Fibroblast of lung (primary cell): Measurements from ENCODE around the gene LCN6. TPM values are rescaled to one million over a fixed set of nuclear protein-coding genes. Genes with fewer than 3 reads are reported as not detected.
A peak's percentile ranks its signal among the peaks of the same experiment; 100 is the strongest.

Source experiments
- DNase-seq, 2 donors: peaks; one replicate each; pipeline versions ENCODE4 v3.0.0 to v3.0.0-alpha.2; 2010; ENCODE audit warnings: low read depth in 2 of 2
- H2AFZ ChIP-seq: 2 replicates; pipeline ENCODE4 v1.5.1; 2012; ENCODE audit warnings: low read length, control low read depth, inconsistent platforms
- H3K27ac ChIP-seq: 2 replicates; pipeline ENCODE4 v1.5.1; 2011; ENCODE audit warnings: low read length, control low read depth; ENCODE audit not compliant: insufficient read depth
- H3K27me3 ChIP-seq: 2 replicates; pipeline ENCODE4 v1.5.1; 2011; ENCODE audit warnings: mild to moderate bottlenecking, low read length; ENCODE audit not compliant: control insufficient read depth, insufficient read depth
- H3K36me3 ChIP-seq: 2 replicates; pipeline ENCODE4 v1.5.1; 2011; ENCODE audit warnings: low read length; ENCODE audit not compliant: control insufficient read depth, insufficient read depth
- H3K4me1 ChIP-seq: 2 replicates; pipeline ENCODE4 v1.5.1; 2011; ENCODE audit warnings: low read length; ENCODE audit not compliant: control insufficient read depth, insufficient read depth; ENCODE audit errors: extremely low read depth
- H3K4me2 ChIP-seq: 2 replicates; pipeline ENCODE4 v1.5.1; 2011; ENCODE audit warnings: low read length, control low read depth; ENCODE audit not compliant: insufficient read depth; ENCODE audit errors: extremely low read depth
- H3K4me3 ChIP-seq, 4 experiments: fragments of 200-600 bp in 1 of 4; sonication (generic) in 1 of 4; replicated peaks in 1 of 4; 2 replicates each; pipeline ENCODE4 v1.5.1; 2011 to 2016; ENCODE audit warnings: low read length in 4 of 4, low read depth in 3 of 4, mild to moderate bottlenecking in 3 of 4, control low read depth in 2 of 4, inconsistent platforms in 1 of 4, mixed read lengths in 1 of 4; ENCODE audit not compliant: insufficient read depth in 1 of 4; ENCODE audit errors: control extremely low read depth in 1 of 4
- H3K79me2 ChIP-seq: 2 replicates; pipeline ENCODE4 v1.5.1; 2012; ENCODE audit warnings: mild to moderate bottlenecking, low read length, inconsistent platforms; ENCODE audit not compliant: control insufficient read depth, insufficient read depth
- H3K9ac ChIP-seq: 2 replicates; pipeline ENCODE4 v1.5.1; 2011; ENCODE audit warnings: mild to moderate bottlenecking, low read length, control low read depth; ENCODE audit not compliant: insufficient read depth
- H3K9me3 ChIP-seq: 2 replicates; pipeline ENCODE4 v1.5.1; 2012; ENCODE audit warnings: low read depth, low read length; ENCODE audit not compliant: control insufficient read depth, insufficient read depth
- H4K20me1 ChIP-seq: 2 replicates; pipeline ENCODE4 v1.5.1; 2011; ENCODE audit warnings: low read length; ENCODE audit not compliant: control insufficient read depth, insufficient read depth; ENCODE audit errors: extremely low read depth
- CTCF ChIP-seq, 2 donors: IDR thresholded peaks in 1 of 2; conservative IDR thresholded peaks in 1 of 2; 1 replicate in 1 of 2; 2 replicates in 1 of 2; pipeline ENCODE4 v1.5.1; 2011 to 2012; ENCODE audit warnings: low read length in 2 of 2, control low read depth in 1 of 2, inconsistent platforms in 1 of 2, low read depth in 1 of 2, mild to moderate bottlenecking in 1 of 2
- EZH2 ChIP-seq: IDR thresholded peaks from 2 replicates; pipeline ENCODE4 v1.5.1; 2012; ENCODE audit warnings: low read length, control low read depth, mild to moderate bottlenecking; ENCODE audit errors: missing control alignments
- polyA plus RNA-seq, 2 donors: library from polyadenylated mRNA; depleted of rRNA in 1 of 2; stranded (reverse) in 1 of 2; unstranded in 1 of 2; fragments of >200 nt; gene quantifications; 2 replicates each; pipeline ENCODE4 v1.2.1, GENCODE V29; 2011 to 2012; ENCODE audit warnings: missing spikeins in 1 of 2
- total RNA-seq: library from RNA; depleted of rRNA; stranded (reverse); fragments of >200 nt; gene quantifications from 2 replicates; pipeline ENCODE4 v1.2.1, GENCODE V29; 2014

The LCN6 gene
- total and polyA plus RNA-seq, 2 donors (not counting 1 experiment from before 2014, with no cell fraction given) = not detected

GRCh38 chr9:136792321-136793085 is 44.2 kb upstream of the LCN6 start:
- Histone ChIP-seq H3K36me3 (peaks cover 2% of the 10 kb centered on the region), H4K20me1 (no peaks in the 10 kb centered on the region), H3K4me1 (peaks cover 4% of the 10 kb centered on the region), H3K4me3 (peak overlapping the region in 1 of 4 experiments; percentile 90), H3K9me3 (no peaks in the 10 kb centered on the region), H3K27me3 (peaks cover 10% of the 10 kb centered on the region), H2AFZ (no peak overlapping the region), H3K4me2 (peak overlapping the region; percentile 90), H3K9ac (no peak overlapping the region), H3K27ac (no peak overlapping the region), H3K79me2 (peaks cover 4% of the 10 kb centered on the region)
- DNase-seq = no peak
- no peak for TF ChIP-seq EZH2
- no peak for TF ChIP-seq CTCF (conservative IDR thresholded peaks at IDR 0.05 in 1 of 2, IDR thresholded peaks at IDR 0.05 in 1 of 2; ENCODE audit: low read depth in 1 of 2, low read length in 2 of 2)

- H3K4me3 ChIP-seq = peak overlapping the region; percentile 80 to 91 (median 90)
- no peak for TF ChIP-seq EZH2
- TF ChIP-seq CTCF (conservative IDR thresholded peaks at IDR 0.05 in 1 of 2, IDR thresholded peaks at IDR 0.05 in 1 of 2; ENCODE audit: low read depth in 1 of 2, low read length in 2 of 2) = peak; percentile 81 to 96
- H2AFZ ChIP-seq = peak overlapping the region; percentile 60
- DNase-seq = no peak
- H3K9ac ChIP-seq = peak overlapping the region; percentile 71
- no peaks in the 10 kb centered on the region for H3K9me3 ChIP-seq
- no peaks in the 10 kb centered on the region for H4K20me1 ChIP-seq
- peak overlapping the region; percentile 48 for H3K27ac ChIP-seq
- H3K27me3 ChIP-seq = peaks cover 7% of the 10 kb centered on the region
- H3K4me1 ChIP-seq = peaks cover 4% of the 10 kb centered on the region
- peak overlapping the region; percentile 90 for H3K4me2 ChIP-seq
- H3K36me3 ChIP-seq = peaks cover 2% of the 10 kb centered on the region
- H3K79me2 ChIP-seq = peaks cover 4% of the 10 kb centered on the region
Measured at GRCh38 chr9:136791516-136792276, 43.4 kb upstream of the LCN6 start.
